Endothelial cell of umbilical vein (primary cell): Measurements from ENCODE around the gene COL4A1. TPM values are rescaled to one million over a fixed set of nuclear protein-coding genes. Genes with fewer than 3 reads are reported as not detected.

ENCODE experiments used
- BruUV-seq: library from RNA; stranded (reverse); fragments of 400-500 nt; replicated peaks from 2 replicates; lab custom pipeline; 2021; lab: Mats Ljungman, UMichigan
- CTCF ChIA-PET: fragments of 300-600, 350-600 bp; sonication (Branson Sonifier 250); formaldehyde crosslinking; loops from one replicate; lab custom pipeline; 2021; ENCODE audit warnings: antibody characterized with exemption, inconsistent platforms; lab: Charles Lee
- POLR2A ChIA-PET: fragments of 300-600, 350-600 bp; sonication (Branson Sonifier 250); formaldehyde crosslinking; loops from one replicate; lab custom pipeline; 2021; ENCODE audit warnings: antibody characterized with exemption, inconsistent platforms; lab: Charles Lee
- DNase-seq: peaks from one replicate; pipeline ENCODE4 v3.0.0-alpha.2; 2011; ENCODE audit warnings: low read depth, low spot score
- FAIRE-seq: peaks from 2 replicates; lab custom pipeline; 2011; peaks lifted over from hg19 to GRCh38; lab: Jason Lieb, UNC
- H2AFZ ChIP-seq: 2 replicates; pipeline ENCODE4 v1.6.0; 2012; ENCODE audit warnings: low read depth, low read length, control low read depth, inconsistent platforms
- H3K27ac ChIP-seq: 2 replicates; pipeline ENCODE4 v1.5.1; 2011; ENCODE audit warnings: low read depth, mild to moderate bottlenecking, control low read depth, low read length, moderate library complexity; ENCODE audit not compliant: insufficient read depth
- H3K27me3 ChIP-seq, 2 experiments: 2 replicates each; pipeline versions ENCODE4 v1.6.0 to v1.6.1; 2011; ENCODE audit warnings: low read length in 2 of 2, mixed read lengths in 1 of 2; ENCODE audit not compliant: control insufficient read depth in 2 of 2, insufficient read depth in 2 of 2
- H3K36me3 ChIP-seq, 2 experiments: 2 replicates in 1 of 2; 3 replicates in 1 of 2; pipeline ENCODE4 v1.5.1; 2011; ENCODE audit warnings: low read length in 2 of 2, mild to moderate bottlenecking in 1 of 2, moderate library complexity in 1 of 2; ENCODE audit not compliant: control insufficient read depth in 2 of 2, insufficient read depth in 2 of 2; ENCODE audit errors: extremely low read depth in 1 of 2
- H3K4me1 ChIP-seq: 3 replicates; pipeline ENCODE4 v1.5.1; 2011; ENCODE audit warnings: mild to moderate bottlenecking, low read length; ENCODE audit not compliant: control insufficient read depth, insufficient read depth; ENCODE audit errors: extremely low read depth
- H3K4me2 ChIP-seq: 2 replicates; pipeline ENCODE4 v1.6.1; 2011; ENCODE audit warnings: low read length, control low read depth, mixed read lengths; ENCODE audit not compliant: insufficient read depth
- H3K4me3 ChIP-seq, 3 experiments: fragments of 200-600 bp in 1 of 3; sonication (generic), shearing (Covaris generic) in 1 of 3; replicated peaks in 1 of 3; 2 replicates each; pipeline ENCODE4 v1.5.1; 2011 to 2016; ENCODE audit warnings: control low read depth in 3 of 3, low read length in 3 of 3, mild to moderate bottlenecking in 2 of 3, inconsistent platforms in 1 of 3, low read depth in 1 of 3, moderate library complexity in 1 of 3; ENCODE audit not compliant: insufficient read depth in 1 of 3
- H3K79me2 ChIP-seq: 2 replicates; pipeline ENCODE4 v1.6.0; 2012; ENCODE audit warnings: low read length, inconsistent platforms; ENCODE audit not compliant: control insufficient read depth, insufficient read depth
- H3K9ac ChIP-seq: replicated peaks from 2 replicates; pipeline ENCODE3; 2011; ENCODE audit warnings: low read length, control low read depth; ENCODE audit not compliant: insufficient read depth; ENCODE audit errors: extremely low read depth
- H3K9me1 ChIP-seq: replicated peaks from 3 replicates; pipeline ENCODE4 v1.6.0; 2011; ENCODE audit warnings: mild to moderate bottlenecking, low read length; ENCODE audit not compliant: control insufficient read depth, insufficient read depth; ENCODE audit errors: extremely low read depth
- H3K9me3 ChIP-seq: replicated peaks from 2 replicates; pipeline ENCODE4 v1.5.1; 2012; ENCODE audit warnings: low read length, inconsistent platforms; ENCODE audit not compliant: control insufficient read depth, insufficient read depth
- H4K20me1 ChIP-seq: replicated peaks from 2 replicates; pipeline ENCODE3; 2011; ENCODE audit warnings: mild to moderate bottlenecking, low read length; ENCODE audit not compliant: control insufficient read depth, insufficient read depth; ENCODE audit errors: extremely low read depth
- EZH2 ChIP-seq: IDR thresholded peaks from 2 replicates; pipeline ENCODE4 v1.6.1; 2012; ENCODE audit warnings: borderline replicate concordance, low read depth, mild to moderate bottlenecking, moderate library complexity, low read length, inconsistent platforms; ENCODE audit not compliant: severe bottlenecking
- GATA2 ChIP-seq: IDR thresholded peaks from 2 replicates; pipeline ENCODE4 v1.7.0; 2011; ENCODE audit warnings: low read depth, mild to moderate bottlenecking, moderate library complexity, mixed read lengths, low read length; ENCODE audit not compliant: insufficient read length, insufficient read depth
- JUN ChIP-seq: IDR thresholded peaks from 2 replicates; pipeline ENCODE4 v1.6.1; 2011; ENCODE audit warnings: borderline replicate concordance, low read depth; ENCODE audit not compliant: insufficient read length, insufficient read depth
- MYC ChIP-seq: IDR thresholded peaks from one replicate; pipeline ENCODE4 v1.6.1; 2011; ENCODE audit warnings: mild to moderate bottlenecking, low read depth, low read length
- POLR2AphosphoS5 ChIP-seq: IDR thresholded peaks from 2 replicates; pipeline ENCODE4 v1.6.1; 2012; ENCODE audit warnings: low read depth, mild to moderate bottlenecking, control low read depth, low read length, moderate library complexity; ENCODE audit not compliant: insufficient read depth
- dilution Hi-C: fragments of 300-500 bp; cut with MboI; formaldehyde crosslinking; loops from one replicate; pipeline ENCODE4 v1.15.0; 2019; ENCODE audit warnings: low sequenced_read_pairs; ENCODE audit not compliant: extremely low pct_ligation_motif_present
- intact Hi-C: fragments of 100-400 bp; cut with micrococcal nuclease; formaldehyde crosslinking; loops from one replicate; pipeline ENCODE4 v1.10.0; 2022
- polyA plus RNA-seq, 4 experiments: library from polyadenylated mRNA; depleted of rRNA in 3 of 4; stranded (reverse) in 3 of 4; unstranded in 1 of 4; fragments of >200 nt; gene quantifications; 2 replicates each; pipeline versions ENCODE4 v1.2.1 to v1.2.3, GENCODE V29; 2011 to 2012; ENCODE audit warnings: missing spikeins in 1 of 4
- total RNA-seq: library from RNA; stranded (reverse); gene quantifications from 2 replicates; pipeline ENCODE4 v1.2.3, GENCODE V29; 2021
- TF ChIP-seq, protein P1 (sequence below), 2 donors: IDR thresholded peaks; 1 replicate in 1 of 2; 2 replicates in 1 of 2; pipeline ENCODE4 v1.5.1; 2011; ENCODE audit warnings: low read length in 2 of 2, mild to moderate bottlenecking in 2 of 2, moderate library complexity in 2 of 2, control low read depth in 1 of 2, inconsistent platforms in 1 of 2, low read depth in 1 of 2; ENCODE audit not compliant: insufficient read depth in 1 of 2; ENCODE audit errors: extremely low read depth in 1 of 2

The COL4A1 gene
- total and polyA plus RNA-seq, 2 donors (not counting 3 experiments of a cell fraction or from before 2014, with no cell fraction given) = 384 to 1,119 TPM

DNA sequence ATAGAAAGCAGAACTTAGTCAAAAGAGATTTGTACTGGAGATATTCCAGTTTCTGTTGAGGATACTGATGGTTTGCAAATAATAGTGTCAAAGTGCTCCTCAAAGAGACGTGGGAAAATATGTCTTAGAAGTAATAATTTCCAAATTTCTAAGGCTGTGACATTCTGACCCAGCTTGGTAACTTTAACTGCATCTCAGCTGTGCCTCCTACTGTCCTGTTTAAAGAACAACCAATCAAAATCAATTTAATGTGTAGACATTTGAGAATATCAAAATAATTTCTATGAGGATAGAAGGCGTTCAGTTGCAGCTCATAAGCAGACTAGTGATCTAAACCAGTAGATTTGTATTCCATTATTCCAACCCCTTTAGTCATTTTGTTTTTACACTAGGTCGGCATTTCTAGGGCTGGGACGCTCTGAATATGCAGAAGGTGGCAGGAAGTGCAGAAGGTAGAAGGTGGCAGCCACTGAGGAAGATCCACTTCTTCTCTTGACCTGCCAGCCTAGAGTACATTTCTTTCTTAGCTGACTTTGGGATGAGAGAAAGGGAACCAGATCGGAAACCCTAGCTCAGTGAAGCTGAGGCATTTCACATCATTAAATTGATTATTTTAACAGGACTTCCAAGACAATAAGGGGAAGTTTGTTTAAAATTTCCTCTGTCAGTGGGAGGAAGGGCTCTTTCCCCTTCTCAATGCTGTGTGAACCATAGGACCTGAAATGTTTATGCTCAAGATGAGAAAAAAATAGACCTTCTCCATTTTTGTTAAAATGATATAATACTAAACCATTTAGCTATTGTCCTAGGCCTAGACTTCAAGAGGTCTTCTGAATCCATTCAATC, 67.5 kb downstream of the COL4A1 start:
- dilution Hi-C loops = no loop called here
- Histone ChIP-seq H3K9ac (no peak overlapping the region), H3K4me1 (peaks cover 25% of the 10 kb centered on the region), H3K79me2 (peaks cover 2% of the 10 kb centered on the region), H3K4me3 (peak overlapping the region in 1 of 3 experiments; percentile 8), H3K4me2 (peak overlapping the region; percentile 48), H3K9me1 (no peaks in the 10 kb centered on the region), H3K36me3 (peaks cover 2 to 4% of the 10 kb centered on the region in 2 experiments), H3K27me3 (no peaks in the 10 kb centered on the region), H4K20me1 (no peaks in the 10 kb centered on the region), H3K27ac (peak overlapping the region; percentile 54), H3K9me3 (no peaks in the 10 kb centered on the region), H2AFZ (no peak overlapping the region)
- no TSS peak for BruUV-seq
- FAIRE-seq = peak; percentile 33
- no peak for TF ChIP-seq MYC
- TF ChIP-seq EZH2 = no peak
- TF ChIP-seq GATA2 = no peak
- no peak for TF ChIP-seq POLR2AphosphoS5
- TF ChIP-seq, protein P1, sequence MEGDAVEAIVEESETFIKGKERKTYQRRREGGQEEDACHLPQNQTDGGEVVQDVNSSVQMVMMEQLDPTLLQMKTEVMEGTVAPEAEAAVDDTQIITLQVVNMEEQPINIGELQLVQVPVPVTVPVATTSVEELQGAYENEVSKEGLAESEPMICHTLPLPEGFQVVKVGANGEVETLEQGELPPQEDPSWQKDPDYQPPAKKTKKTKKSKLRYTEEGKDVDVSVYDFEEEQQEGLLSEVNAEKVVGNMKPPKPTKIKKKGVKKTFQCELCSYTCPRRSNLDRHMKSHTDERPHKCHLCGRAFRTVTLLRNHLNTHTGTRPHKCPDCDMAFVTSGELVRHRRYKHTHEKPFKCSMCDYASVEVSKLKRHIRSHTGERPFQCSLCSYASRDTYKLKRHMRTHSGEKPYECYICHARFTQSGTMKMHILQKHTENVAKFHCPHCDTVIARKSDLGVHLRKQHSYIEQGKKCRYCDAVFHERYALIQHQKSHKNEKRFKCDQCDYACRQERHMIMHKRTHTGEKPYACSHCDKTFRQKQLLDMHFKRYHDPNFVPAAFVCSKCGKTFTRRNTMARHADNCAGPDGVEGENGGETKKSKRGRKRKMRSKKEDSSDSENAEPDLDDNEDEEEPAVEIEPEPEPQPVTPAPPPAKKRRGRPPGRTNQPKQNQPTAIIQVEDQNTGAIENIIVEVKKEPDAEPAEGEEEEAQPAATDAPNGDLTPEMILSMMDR (IDR thresholded peaks at IDR 0.05; ENCODE audit: extremely low read depth in 1 of 2, insufficient read depth in 1 of 2, low read depth in 1 of 2, low read length in 2 of 2) = peak in 1 of 2 donors; percentile 11
- TF ChIP-seq JUN = no peak
- CTCF ChIA-PET = interaction anchor here (0.7 to 3.2 kb wide), 12 partner anchors 8 to 205 kb away, joined by 3 to 22 read pairs (median 4); partner anchors contain the start of genes COL4A1 and COL4A2
- peak; percentile 82 for DNase-seq
- intact Hi-C loops = no loop called here
- POLR2A ChIA-PET = no interaction called here
